ENCODE measurements around the gene LUZP4. TPM values are rescaled to one million over a fixed set of nuclear protein-coding genes. Genes with fewer than 3 reads are reported as not detected.

The LUZP4 gene, protein sequence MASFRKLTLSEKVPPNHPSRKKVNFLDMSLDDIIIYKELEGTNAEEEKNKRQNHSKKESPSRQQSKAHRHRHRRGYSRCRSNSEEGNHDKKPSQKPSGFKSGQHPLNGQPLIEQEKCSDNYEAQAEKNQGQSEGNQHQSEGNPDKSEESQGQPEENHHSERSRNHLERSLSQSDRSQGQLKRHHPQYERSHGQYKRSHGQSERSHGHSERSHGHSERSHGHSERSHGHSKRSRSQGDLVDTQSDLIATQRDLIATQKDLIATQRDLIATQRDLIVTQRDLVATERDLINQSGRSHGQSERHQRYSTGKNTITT
- not detected in 2 replicates for total RNA-seq (ENCODE audit: low replicate concordance)
- long read RNA-seq: 0 reads

DNA sequence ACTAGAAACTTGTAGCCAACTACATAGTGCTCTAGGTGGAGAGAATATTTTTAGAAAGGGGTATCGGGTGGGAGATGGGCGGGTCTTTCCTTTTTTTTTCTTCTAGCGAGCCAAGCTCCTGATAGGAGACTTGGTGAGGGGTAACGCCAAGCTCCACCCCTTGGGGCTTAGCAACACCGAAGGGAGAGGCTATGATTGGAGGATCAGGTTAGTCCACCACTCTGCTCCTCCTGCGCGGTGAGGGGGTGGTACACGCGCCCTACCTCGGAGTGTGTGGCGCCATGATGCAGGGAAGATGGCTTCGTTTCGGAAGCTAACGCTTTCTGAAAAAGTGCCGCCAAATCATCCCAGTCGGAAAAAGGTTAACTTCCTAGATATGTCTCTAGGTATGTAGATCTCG, at the start of gene LUZP4:
Gene LUZP4 (plus strand): TSS at position 251 of the 400 bp plus-strand sequence. CDS start 45 bp downstream, at position 296.
- DNase-seq (ENCODE audit: extremely low spot score, unreplicated experiment): no peak
- Mint-ChIP-seq H3K27me3 (no peaks in the 10 kb centered on the region), H3K27ac (no peak within 1 kb of the TSS), H3K36me3 (no peaks in the 10 kb centered on the region), H3K4me1 (ENCODE audit: unreplicated experiment) (no peaks in the 10 kb centered on the region), H3K9me3 (peaks cover 11% of the 10 kb centered on the region), H3K4me3 (no peak within 1 kb of the TSS)
- TF ChIP-seq, protein P1, sequence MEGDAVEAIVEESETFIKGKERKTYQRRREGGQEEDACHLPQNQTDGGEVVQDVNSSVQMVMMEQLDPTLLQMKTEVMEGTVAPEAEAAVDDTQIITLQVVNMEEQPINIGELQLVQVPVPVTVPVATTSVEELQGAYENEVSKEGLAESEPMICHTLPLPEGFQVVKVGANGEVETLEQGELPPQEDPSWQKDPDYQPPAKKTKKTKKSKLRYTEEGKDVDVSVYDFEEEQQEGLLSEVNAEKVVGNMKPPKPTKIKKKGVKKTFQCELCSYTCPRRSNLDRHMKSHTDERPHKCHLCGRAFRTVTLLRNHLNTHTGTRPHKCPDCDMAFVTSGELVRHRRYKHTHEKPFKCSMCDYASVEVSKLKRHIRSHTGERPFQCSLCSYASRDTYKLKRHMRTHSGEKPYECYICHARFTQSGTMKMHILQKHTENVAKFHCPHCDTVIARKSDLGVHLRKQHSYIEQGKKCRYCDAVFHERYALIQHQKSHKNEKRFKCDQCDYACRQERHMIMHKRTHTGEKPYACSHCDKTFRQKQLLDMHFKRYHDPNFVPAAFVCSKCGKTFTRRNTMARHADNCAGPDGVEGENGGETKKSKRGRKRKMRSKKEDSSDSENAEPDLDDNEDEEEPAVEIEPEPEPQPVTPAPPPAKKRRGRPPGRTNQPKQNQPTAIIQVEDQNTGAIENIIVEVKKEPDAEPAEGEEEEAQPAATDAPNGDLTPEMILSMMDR (conservative IDR thresholded peaks at IDR 0.05): no peak

DNA sequence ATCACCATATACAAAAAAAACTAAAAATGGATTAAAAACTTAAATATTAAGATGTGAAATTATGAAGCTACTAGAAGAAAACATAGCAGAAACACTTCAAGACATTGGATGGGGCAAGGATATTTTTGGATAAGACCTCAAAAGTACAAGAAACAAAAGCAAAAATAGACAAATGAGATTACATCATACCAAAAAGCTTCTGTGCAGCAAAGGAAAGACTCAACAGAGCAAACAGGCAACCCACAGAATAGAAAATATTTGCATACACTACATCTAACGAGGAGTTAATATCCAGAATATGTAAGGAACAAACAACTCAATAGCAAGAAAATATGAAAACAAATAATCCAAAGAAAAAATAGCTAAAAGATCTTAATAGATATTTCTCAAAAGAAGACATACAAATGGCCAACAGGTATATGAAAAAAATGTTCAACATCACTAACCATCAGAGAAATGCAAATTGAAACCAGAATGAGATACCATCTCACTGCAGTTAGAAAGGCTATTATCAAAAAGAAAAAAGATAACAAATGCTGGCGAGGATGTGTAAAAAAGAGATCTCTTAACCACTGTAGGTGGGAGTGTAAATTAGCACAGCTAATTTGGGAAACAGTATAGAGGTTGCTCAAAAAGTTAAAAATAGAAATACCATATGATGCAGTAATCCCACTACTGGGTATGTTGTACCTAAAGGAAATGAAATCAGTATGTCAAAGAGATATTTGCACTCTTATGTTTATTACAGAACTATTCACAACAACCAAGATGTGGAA, 37.9 kb upstream of the LUZP4 start:
- no peaks in the 10 kb centered on the region for H3K27me3 Mint-ChIP-seq
- no peak for DNase-seq (ENCODE audit: extremely low spot score, unreplicated experiment)
- no peaks in the 10 kb centered on the region for H3K9me3 Mint-ChIP-seq
- H3K27ac Mint-ChIP-seq: no peak overlapping the region
- peaks cover 14% of the 10 kb centered on the region for H3K4me1 Mint-ChIP-seq (ENCODE audit: unreplicated experiment)
- H3K36me3 Mint-ChIP-seq: no peaks in the 10 kb centered on the region
- H3K4me3 Mint-ChIP-seq: no peak overlapping the region
- TF ChIP-seq, protein P1 (conservative IDR thresholded peaks at IDR 0.05): no peak

DNA sequence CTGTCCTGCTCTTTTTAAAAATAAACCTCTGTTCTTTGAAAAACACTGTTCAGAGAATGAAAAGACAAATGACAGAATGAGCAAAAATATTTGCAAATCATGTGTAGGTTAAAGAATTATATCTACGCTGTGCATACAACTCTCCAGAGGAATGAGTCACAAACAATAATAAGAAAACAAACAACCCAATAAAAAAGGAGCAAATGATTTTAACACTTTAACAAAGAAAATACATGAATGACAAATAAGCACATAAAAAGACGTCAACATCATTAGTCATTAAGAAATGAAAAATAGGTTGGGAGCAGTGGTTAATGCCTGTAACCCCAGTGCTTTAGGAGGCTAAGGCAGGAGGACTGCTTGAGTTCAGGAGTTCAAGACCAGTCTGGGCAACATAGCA, 34.5 kb upstream of the LUZP4 start:
- no peak overlapping the region for H3K27ac Mint-ChIP-seq
- H3K36me3 Mint-ChIP-seq: no peaks in the 10 kb centered on the region
- H3K27me3 Mint-ChIP-seq: peaks cover 4% of the 10 kb centered on the region
- TF ChIP-seq, protein P1 (conservative IDR thresholded peaks at IDR 0.05): no peak
- H3K4me3 Mint-ChIP-seq: no peak overlapping the region
- DNase-seq (ENCODE audit: extremely low spot score, unreplicated experiment): no peak
- H3K9me3 Mint-ChIP-seq: no peaks in the 10 kb centered on the region
- no peaks in the 10 kb centered on the region for H3K4me1 Mint-ChIP-seq (ENCODE audit: unreplicated experiment)

DNA sequence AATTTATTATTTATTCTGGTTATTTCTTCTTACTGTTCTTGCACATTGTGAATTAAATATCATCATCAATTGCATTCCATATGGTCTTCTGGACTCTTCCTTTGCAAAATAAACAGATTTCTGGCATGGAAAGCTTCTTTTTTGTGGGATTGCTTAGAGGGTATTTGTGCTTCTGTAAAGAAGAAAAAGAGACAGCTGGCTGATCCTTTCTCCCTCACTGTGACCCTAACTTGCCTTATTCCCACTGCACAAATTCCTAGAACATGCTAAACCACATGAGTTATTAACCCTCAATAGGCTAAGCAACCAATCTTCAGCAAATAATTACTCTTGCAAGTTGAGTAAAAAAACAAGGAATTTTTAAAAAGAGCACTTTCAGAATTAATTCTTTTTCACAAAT, 31.8 kb upstream of the LUZP4 start:
- H3K9me3 Mint-ChIP-seq: no peaks in the 10 kb centered on the region
- no peak overlapping the region for H3K27ac Mint-ChIP-seq
- no peak overlapping the region for H3K4me3 Mint-ChIP-seq
- H3K27me3 Mint-ChIP-seq: peaks cover 4% of the 10 kb centered on the region
- TF ChIP-seq, protein P1 (conservative IDR thresholded peaks at IDR 0.05): no peak
- DNase-seq (ENCODE audit: extremely low spot score, unreplicated experiment): no peak
- no peaks in the 10 kb centered on the region for H3K36me3 Mint-ChIP-seq
- no peaks in the 10 kb centered on the region for H3K4me1 Mint-ChIP-seq (ENCODE audit: unreplicated experiment)

DNA sequence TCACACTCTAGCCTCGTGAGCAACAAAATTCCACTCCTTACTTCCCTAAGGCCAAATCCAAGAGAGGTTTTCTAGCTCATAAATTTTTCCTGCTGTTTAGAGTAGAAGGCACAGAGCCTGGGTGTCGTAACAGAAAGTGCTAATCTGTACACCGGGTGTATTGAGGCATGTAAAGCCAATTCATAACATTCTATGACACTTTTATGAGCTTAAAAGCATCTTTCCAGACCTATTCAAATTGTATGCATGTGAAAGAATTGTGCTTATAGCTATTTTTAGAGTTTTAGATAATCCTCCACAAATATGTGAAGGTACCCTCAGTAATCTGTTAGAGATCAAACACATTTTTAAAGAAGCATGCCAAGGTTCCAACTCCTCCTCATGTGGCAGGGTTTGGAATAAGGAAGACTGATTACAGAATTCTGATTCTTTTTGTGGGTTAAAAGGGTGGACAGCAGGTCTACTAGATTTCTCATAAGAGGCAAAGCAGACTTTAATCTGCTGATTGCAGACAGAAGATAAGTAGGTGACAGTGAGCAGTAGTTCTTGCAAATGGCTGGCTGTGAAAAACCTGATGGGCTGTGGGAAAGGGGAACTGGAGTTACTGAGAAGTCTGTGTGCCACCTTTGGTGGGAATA, 30.2 kb upstream of the LUZP4 start:
- no peak for DNase-seq (ENCODE audit: extremely low spot score, unreplicated experiment)
- no peak overlapping the region for H3K4me3 Mint-ChIP-seq
- H3K27ac Mint-ChIP-seq: no peak overlapping the region
- H3K27me3 Mint-ChIP-seq: peaks cover 4% of the 10 kb centered on the region
- H3K36me3 Mint-ChIP-seq: no peaks in the 10 kb centered on the region
- H3K4me1 Mint-ChIP-seq (ENCODE audit: unreplicated experiment): no peaks in the 10 kb centered on the region
- no peaks in the 10 kb centered on the region for H3K9me3 Mint-ChIP-seq
- TF ChIP-seq, protein P1 (conservative IDR thresholded peaks at IDR 0.05): no peak
